Astrocyte (in vitro differentiated cells and primary cell): ENCODE measurements around the gene THRB. TPM values are rescaled to one million over a fixed set of nuclear protein-coding genes. Genes with fewer than 3 reads are reported as not detected.

Experiments
- DNase-seq: peaks from one replicate; pipeline ENCODE4 v3.0.0-alpha.2; 2010; ENCODE audit warnings: low read depth
- FAIRE-seq: peaks from 2 replicates; lab custom pipeline; 2011; peaks lifted over from hg19 to GRCh38; lab: Jason Lieb, UNC
- H2AFZ ChIP-seq: 2 replicates; pipeline ENCODE4 v1.6.0; 2012; ENCODE audit warnings: low read depth, low read length, inconsistent platforms
- H3K27ac ChIP-seq: 2 replicates; pipeline ENCODE4 v1.5.1; 2011; ENCODE audit warnings: low read depth, low read length, inconsistent platforms
- H3K27me3 ChIP-seq: 2 replicates; pipeline ENCODE4 v1.6.0; 2011; ENCODE audit warnings: low read length, inconsistent platforms; ENCODE audit not compliant: insufficient read depth
- H3K36me3 ChIP-seq: 2 replicates; pipeline ENCODE4 v1.5.1; 2011; ENCODE audit warnings: low read length, inconsistent platforms; ENCODE audit not compliant: insufficient read depth
- H3K4me1 ChIP-seq: 2 replicates; pipeline ENCODE4 v1.5.1; 2011; ENCODE audit warnings: low read length, inconsistent platforms; ENCODE audit not compliant: insufficient read depth
- H3K4me2 ChIP-seq: 2 replicates; pipeline ENCODE4 v1.6.0; 2012; ENCODE audit warnings: low read length, inconsistent platforms
- H3K4me3 ChIP-seq: 2 replicates; pipeline ENCODE4 v1.5.1; 2011; ENCODE audit warnings: low read depth, mild to moderate bottlenecking, low read length, inconsistent platforms; ENCODE audit not compliant: insufficient read depth
- H3K79me2 ChIP-seq: 2 replicates; pipeline ENCODE4 v1.6.0; 2012; ENCODE audit warnings: mild to moderate bottlenecking, low read length, inconsistent platforms; ENCODE audit not compliant: insufficient read depth
- H3K9ac ChIP-seq: 2 replicates; pipeline ENCODE4 v1.6.0; 2012; ENCODE audit warnings: mild to moderate bottlenecking, low read length, inconsistent platforms
- H3K9me3 ChIP-seq: 2 replicates; pipeline ENCODE4 v1.5.1; 2012; ENCODE audit warnings: low read depth, mild to moderate bottlenecking, low read length, inconsistent platforms; ENCODE audit not compliant: insufficient read depth
- H4K20me1 ChIP-seq: 2 replicates; pipeline ENCODE4 v1.6.0; 2012; ENCODE audit warnings: low read length, inconsistent platforms; ENCODE audit not compliant: insufficient read depth
- H3K27ac Mint-ChIP-seq: one replicate; pipeline ENCODE4 v1.8.0; 2021; ENCODE audit warnings: mild to moderate bottlenecking, mixed read lengths; ENCODE audit not compliant: unreplicated experiment
- H3K27me3 Mint-ChIP-seq: one replicate; pipeline ENCODE4 v1.8.0; 2021; ENCODE audit warnings: low read depth, mixed read lengths; ENCODE audit not compliant: unreplicated experiment
- H3K36me3 Mint-ChIP-seq: one replicate; pipeline ENCODE4 v1.8.0; 2021; ENCODE audit warnings: low read depth, mixed read lengths; ENCODE audit not compliant: unreplicated experiment
- H3K4me1 Mint-ChIP-seq: one replicate; pipeline ENCODE4 v1.8.0; 2021; ENCODE audit warnings: low read depth, mixed read lengths; ENCODE audit not compliant: unreplicated experiment
- H3K4me3 Mint-ChIP-seq: one replicate; pipeline ENCODE4 v1.8.0; 2021; ENCODE audit warnings: mild to moderate bottlenecking, moderate library complexity, mixed read lengths; ENCODE audit not compliant: unreplicated experiment
- H3K9me3 Mint-ChIP-seq: one replicate; pipeline ENCODE4 v1.8.0; 2021; ENCODE audit warnings: mild to moderate bottlenecking, mixed read lengths; ENCODE audit not compliant: unreplicated experiment
- CTCF ChIP-seq: IDR thresholded peaks from 2 replicates; pipeline ENCODE4 v1.5.1; 2011; ENCODE audit warnings: low read depth, mild to moderate bottlenecking, inconsistent platforms, low read length, moderate library complexity; ENCODE audit not compliant: insufficient read depth
- EZH2 ChIP-seq: IDR thresholded peaks from 2 replicates; pipeline ENCODE4 v1.6.1; 2012; ENCODE audit warnings: mild to moderate bottlenecking, low read length, inconsistent platforms; ENCODE audit not compliant: insufficient read depth
- total RNA-seq: library from RNA; stranded (reverse); gene quantifications from 2 replicates; pipeline ENCODE4 v1.2.1, GENCODE V29; 2021

The THRB gene
- total RNA-seq, 1 donor from 2014 or later = 8.5 TPM

GRCh38 chr3:24382647-24383046 lies 112.0 kb downstream of the THRB start:
- Mint-ChIP-seq H3K36me3 (no peaks in the 10 kb centered on the region), H3K27ac (no peak overlapping the region), H3K4me1 (peaks cover 2% of the 10 kb centered on the region), H3K4me3 (no peak overlapping the region), H3K9me3 (no peaks in the 10 kb centered on the region), H3K27me3 (no peaks in the 10 kb centered on the region)
- no peaks in the 10 kb centered on the region for H3K9me3 ChIP-seq
- no peaks in the 10 kb centered on the region for H3K4me1 ChIP-seq
- H3K36me3 ChIP-seq = no peaks in the 10 kb centered on the region
- H3K4me3 ChIP-seq = no peak overlapping the region
- no peaks in the 10 kb centered on the region for H3K27me3 ChIP-seq
- H4K20me1 ChIP-seq = no peaks in the 10 kb centered on the region
- no peak overlapping the region for H2AFZ ChIP-seq
- H3K9ac ChIP-seq = no peak overlapping the region
- DNase-seq (no peak), FAIRE-seq (no peak)
- no peaks in the 10 kb centered on the region for H3K79me2 ChIP-seq
- H3K4me2 ChIP-seq = no peak overlapping the region
- H3K27ac ChIP-seq = no peak overlapping the region
- TF ChIP-seq EZH2 (no peak), CTCF (no peak)

GRCh38 chr3:24379936-24380335 lies 114.7 kb downstream of the THRB start:
- Mint-ChIP-seq H3K27ac (no peak overlapping the region), H3K4me3 (no peak overlapping the region), H3K4me1 (peaks cover 13% of the 10 kb centered on the region), H3K36me3 (no peaks in the 10 kb centered on the region), H3K9me3 (no peaks in the 10 kb centered on the region), H3K27me3 (no peaks in the 10 kb centered on the region)
- H3K36me3 ChIP-seq = no peaks in the 10 kb centered on the region
- DNase-seq = no peak
- H3K27ac ChIP-seq = no peak overlapping the region
- H3K4me2 ChIP-seq = no peak overlapping the region
- TF ChIP-seq EZH2 (no peak), CTCF (no peak)
- no peaks in the 10 kb centered on the region for H3K4me1 ChIP-seq
- no peak overlapping the region for H3K4me3 ChIP-seq
- H2AFZ ChIP-seq = no peak overlapping the region
- no peak overlapping the region for H3K9ac ChIP-seq
- no peak for FAIRE-seq
- H3K9me3 ChIP-seq = no peaks in the 10 kb centered on the region
- H3K79me2 ChIP-seq = no peaks in the 10 kb centered on the region
- no peaks in the 10 kb centered on the region for H3K27me3 ChIP-seq
- no peaks in the 10 kb centered on the region for H4K20me1 ChIP-seq

DNA sequence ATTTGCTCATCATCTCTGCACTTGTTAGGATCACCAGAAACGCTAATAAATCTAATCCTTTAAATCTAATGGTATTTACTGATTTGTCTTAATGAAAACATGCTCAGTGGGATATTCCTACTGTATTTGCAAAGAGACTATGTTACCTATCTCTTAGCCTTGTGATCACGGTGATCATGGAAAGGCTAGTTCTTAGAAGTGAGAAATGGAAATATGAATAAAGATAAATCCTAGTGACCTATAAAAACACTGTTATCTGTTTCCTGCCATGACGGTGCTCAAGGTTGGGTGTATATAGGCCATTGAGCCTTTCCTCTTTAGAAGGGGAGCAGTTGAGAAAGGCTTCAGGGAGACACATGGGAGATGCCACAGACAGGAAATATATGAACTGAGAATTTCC lies 116.3 kb downstream of the THRB start:
- no peaks in the 10 kb centered on the region for H4K20me1 ChIP-seq
- H3K27ac ChIP-seq = no peak overlapping the region
- peaks cover 17% of the 10 kb centered on the region for H3K4me1 Mint-ChIP-seq
- H3K4me3 Mint-ChIP-seq = no peak overlapping the region
- no peaks in the 10 kb centered on the region for H3K27me3 Mint-ChIP-seq
- DNase-seq (no peak), FAIRE-seq (no peak)
- no peaks in the 10 kb centered on the region for H3K4me1 ChIP-seq
- H3K36me3 ChIP-seq = no peaks in the 10 kb centered on the region
- H3K79me2 ChIP-seq = no peaks in the 10 kb centered on the region
- H3K9me3 ChIP-seq = no peaks in the 10 kb centered on the region
- no peaks in the 10 kb centered on the region for H3K36me3 Mint-ChIP-seq
- no peaks in the 10 kb centered on the region for H3K27me3 ChIP-seq
- no peak overlapping the region for H3K4me3 ChIP-seq
- H3K27ac Mint-ChIP-seq = no peak overlapping the region
- no peaks in the 10 kb centered on the region for H3K9me3 Mint-ChIP-seq
- TF ChIP-seq EZH2 = no peak
- no peak for TF ChIP-seq CTCF
- H2AFZ ChIP-seq = no peak overlapping the region
- H3K9ac ChIP-seq = no peak overlapping the region
- no peak overlapping the region for H3K4me2 ChIP-seq
